Colonic mucosa (tissue), 4 donors: ENCODE data around the gene ANKRD34A. TPM values are rescaled to one million over a fixed set of nuclear protein-coding genes. Genes with fewer than 3 reads are reported as not detected.
A peak's percentile ranks its signal among the peaks of the same experiment; 100 is the strongest.
"Not testable (repeated sequence)": the region's sequence is repeated elsewhere in the genome, so short reads cannot be mapped to it uniquely, and the experiment has no call there.

ENCODE experiments used
- DNase-seq: peaks from one replicate; pipeline ENCODE4 v3.0.0-alpha.2; 2020
- H3K27ac ChIP-seq: fragments of 200-600 bp; one replicate; pipeline ENCODE4 v1.8.0; 2021
- H3K27me3 ChIP-seq: fragments of 200-600 bp; one replicate; pipeline ENCODE4 v1.8.0; 2021
- H3K36me3 ChIP-seq: fragments of 200-600 bp; one replicate; pipeline ENCODE4 v1.8.0; 2021
- H3K4me1 ChIP-seq: fragments of 200-600 bp; one replicate; pipeline ENCODE4 v1.8.0; 2021; ENCODE audit warnings: mild to moderate bottlenecking
- H3K4me3 ChIP-seq: fragments of 200-600 bp; one replicate; pipeline ENCODE4 v1.8.0; 2021
- H3K9ac ChIP-seq, 2 donors: one replicate each; pipeline ENCODE4 v1.7.0; 2013; ENCODE audit warnings: control low read depth in 2 of 2, low read depth in 2 of 2, low read length in 2 of 2
- H3K9me3 ChIP-seq: fragments of 200-600 bp; one replicate; pipeline ENCODE4 v1.8.0; 2021
- intact Hi-C: fragments of 100-400 bp; cut with DNase I; formaldehyde crosslinking; loops from one replicate; pipeline ENCODE4 v1.14.1; 2022
- total RNA-seq, 2 donors: library from RNA; stranded (reverse); fragmentation: NEBNext Ultra II Directional in 1 of 2; extraction: Animal tissue kit (Norgen Biotek cat#: 25700) in 1 of 2; gene quantifications; one replicate each; pipeline ENCODE4 v1.2.1, GENCODE V29; 2021
- TF ChIP-seq, protein P1 (sequence below): fragments of 200-600 bp; IDR thresholded peaks from one replicate; pipeline ENCODE4 v1.8.0; 2022; ENCODE audit warnings: antibody characterized with exemption, mild to moderate bottlenecking
- donor health status: healthy.
- donor health status: DM: no; HTN: no; CAD: no.
- donor health status: DM: no; HTN: no; CAD: no.

The ANKRD34A gene
- total RNA-seq, 2 donors from 2014 or later = 0.21 to 0.44 TPM

DNA sequence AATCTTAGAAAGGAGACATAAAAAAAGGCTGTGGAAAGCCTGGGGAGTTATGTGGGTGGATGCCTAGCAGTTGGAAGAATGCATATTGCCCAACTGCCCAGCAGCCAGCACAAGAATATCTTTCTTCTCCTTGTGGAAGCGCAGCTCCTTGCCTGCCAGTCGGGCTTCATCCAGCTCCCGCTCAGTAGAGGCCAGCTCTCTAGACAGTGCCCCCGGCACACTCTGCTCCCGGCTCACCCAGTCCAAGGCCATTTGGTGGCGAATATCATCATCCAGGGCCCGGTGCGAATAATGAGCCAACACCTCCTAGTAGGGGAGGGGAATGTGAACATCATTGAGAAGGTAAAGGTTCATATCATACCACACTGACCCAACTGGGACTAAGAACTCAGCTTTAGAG is 28.1 kb downstream of the ANKRD34A start:
- intact Hi-C loops = no loop called here
- DNase-seq = no peak
- TF ChIP-seq, protein P1, sequence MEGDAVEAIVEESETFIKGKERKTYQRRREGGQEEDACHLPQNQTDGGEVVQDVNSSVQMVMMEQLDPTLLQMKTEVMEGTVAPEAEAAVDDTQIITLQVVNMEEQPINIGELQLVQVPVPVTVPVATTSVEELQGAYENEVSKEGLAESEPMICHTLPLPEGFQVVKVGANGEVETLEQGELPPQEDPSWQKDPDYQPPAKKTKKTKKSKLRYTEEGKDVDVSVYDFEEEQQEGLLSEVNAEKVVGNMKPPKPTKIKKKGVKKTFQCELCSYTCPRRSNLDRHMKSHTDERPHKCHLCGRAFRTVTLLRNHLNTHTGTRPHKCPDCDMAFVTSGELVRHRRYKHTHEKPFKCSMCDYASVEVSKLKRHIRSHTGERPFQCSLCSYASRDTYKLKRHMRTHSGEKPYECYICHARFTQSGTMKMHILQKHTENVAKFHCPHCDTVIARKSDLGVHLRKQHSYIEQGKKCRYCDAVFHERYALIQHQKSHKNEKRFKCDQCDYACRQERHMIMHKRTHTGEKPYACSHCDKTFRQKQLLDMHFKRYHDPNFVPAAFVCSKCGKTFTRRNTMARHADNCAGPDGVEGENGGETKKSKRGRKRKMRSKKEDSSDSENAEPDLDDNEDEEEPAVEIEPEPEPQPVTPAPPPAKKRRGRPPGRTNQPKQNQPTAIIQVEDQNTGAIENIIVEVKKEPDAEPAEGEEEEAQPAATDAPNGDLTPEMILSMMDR = no peak
- H3K4me3 ChIP-seq = no peak overlapping the region
- H3K9ac ChIP-seq = no peak overlapping the region
- H3K4me1 ChIP-seq = no peaks in the 10 kb centered on the region
- H3K9me3 ChIP-seq = no peaks in the 10 kb centered on the region
- no peaks in the 10 kb centered on the region for H3K36me3 ChIP-seq
- no peak overlapping the region for H3K27ac ChIP-seq
- no peaks in the 10 kb centered on the region for H3K27me3 ChIP-seq

DNA sequence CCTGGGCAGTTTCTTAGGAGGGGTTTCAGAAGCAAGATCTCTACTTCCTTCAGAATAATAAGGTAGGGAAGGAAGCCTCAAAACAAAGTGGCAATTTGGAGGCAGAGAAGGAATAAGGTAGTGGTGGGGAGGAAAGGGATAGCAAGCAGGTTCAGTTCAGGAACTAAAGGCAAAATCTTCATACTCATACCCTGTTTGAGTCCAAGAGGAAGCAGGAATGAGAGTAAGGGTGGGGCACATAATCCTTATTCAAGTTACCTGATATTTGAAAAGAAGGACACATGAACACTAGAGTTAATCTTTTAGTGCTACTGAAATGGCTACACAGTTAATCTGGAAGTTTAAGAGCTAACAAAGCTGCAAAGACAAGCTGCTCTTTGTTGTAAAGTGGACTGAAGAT is 28.7 kb downstream of the ANKRD34A start:
- H3K9ac ChIP-seq = no peak overlapping the region
- no peaks in the 10 kb centered on the region for H3K36me3 ChIP-seq
- H3K27me3 ChIP-seq = no peaks in the 10 kb centered on the region
- H3K4me1 ChIP-seq = no peaks in the 10 kb centered on the region
- intact Hi-C loops = no loop called here
- no peak for DNase-seq
- no peaks in the 10 kb centered on the region for H3K9me3 ChIP-seq
- H3K4me3 ChIP-seq = no peak overlapping the region
- TF ChIP-seq, protein P1 = no peak
- no peak overlapping the region for H3K27ac ChIP-seq

DNA sequence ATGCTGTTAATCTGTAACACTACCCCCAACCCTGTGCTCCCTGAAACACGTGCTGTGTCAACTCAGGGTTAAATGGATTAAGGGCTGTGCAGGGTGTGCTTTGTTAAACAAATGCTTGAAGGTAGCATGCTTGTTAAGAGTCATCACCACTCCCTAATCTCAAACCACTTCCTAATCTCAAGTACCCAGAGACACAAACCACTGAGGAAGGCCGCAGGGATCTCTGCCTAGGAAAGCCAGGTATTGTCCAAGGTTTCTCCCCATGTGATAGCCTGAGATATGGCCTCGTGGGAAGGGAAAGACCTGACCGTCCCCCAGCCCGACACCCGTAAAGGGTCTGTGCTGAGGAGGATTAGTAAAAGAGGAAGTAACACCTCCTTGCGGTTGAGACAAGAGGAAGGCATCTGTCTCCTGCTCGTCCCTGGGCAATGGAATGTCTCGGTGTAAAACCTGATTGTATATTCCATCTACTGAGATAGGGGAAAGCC is 31.8 kb downstream of the ANKRD34A start:
- DNase-seq, H3K27ac ChIP-seq, H3K4me1 ChIP-seq, H3K36me3 ChIP-seq, intact Hi-C loops, H3K9ac ChIP-seq, H3K27me3 ChIP-seq, H3K4me3 ChIP-seq, H3K9me3 ChIP-seq: not testable (repeated sequence)

DNA sequence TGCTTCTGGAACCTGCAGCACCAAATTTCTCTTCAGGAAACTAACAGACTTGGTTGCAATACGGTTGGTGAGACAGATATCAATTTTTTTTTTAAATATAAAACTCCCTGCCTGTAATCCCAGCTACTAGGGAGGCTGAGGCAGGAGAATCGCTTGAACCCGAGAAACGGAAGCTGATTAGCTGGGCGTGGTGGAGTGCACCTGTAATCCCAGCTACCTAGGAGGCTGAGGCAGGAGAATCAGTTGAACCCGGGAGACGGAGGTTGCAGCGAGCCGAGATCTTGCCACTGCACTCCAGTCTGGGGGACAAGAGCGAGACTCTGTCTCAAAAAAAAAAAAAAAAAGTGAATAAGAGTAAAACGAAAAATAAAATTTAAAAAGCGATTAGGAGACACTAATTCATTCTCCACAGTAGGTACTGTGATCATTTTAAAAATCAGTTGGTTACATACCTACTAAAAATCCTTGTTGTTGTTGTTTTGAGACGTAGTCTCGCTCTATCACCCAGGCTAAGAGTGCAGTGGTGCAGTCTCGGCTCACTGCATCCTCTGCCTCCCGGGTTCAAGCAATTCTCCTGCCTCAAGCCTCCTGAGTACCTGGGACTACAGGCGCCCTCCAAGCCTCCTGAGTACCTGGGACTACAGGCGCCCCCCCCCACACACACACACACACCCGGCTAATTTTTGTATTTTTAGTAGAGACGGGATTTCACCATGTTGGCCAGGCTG is 36.3 kb downstream of the ANKRD34A start:
- peak overlapping the region; percentile 75 for H3K4me3 ChIP-seq
- TF ChIP-seq, protein P1 = no peak
- H3K4me1 ChIP-seq = peaks cover 8% of the 10 kb centered on the region
- intact Hi-C loops = no loop called here
- H3K9ac ChIP-seq = peak overlapping the region; percentile 66 to 97
- no peaks in the 10 kb centered on the region for H3K27me3 ChIP-seq
- H3K9me3 ChIP-seq = no peaks in the 10 kb centered on the region
- DNase-seq = peak; percentile 28
- no peaks in the 10 kb centered on the region for H3K36me3 ChIP-seq
- H3K27ac ChIP-seq = peak overlapping the region; percentile 89

DNA sequence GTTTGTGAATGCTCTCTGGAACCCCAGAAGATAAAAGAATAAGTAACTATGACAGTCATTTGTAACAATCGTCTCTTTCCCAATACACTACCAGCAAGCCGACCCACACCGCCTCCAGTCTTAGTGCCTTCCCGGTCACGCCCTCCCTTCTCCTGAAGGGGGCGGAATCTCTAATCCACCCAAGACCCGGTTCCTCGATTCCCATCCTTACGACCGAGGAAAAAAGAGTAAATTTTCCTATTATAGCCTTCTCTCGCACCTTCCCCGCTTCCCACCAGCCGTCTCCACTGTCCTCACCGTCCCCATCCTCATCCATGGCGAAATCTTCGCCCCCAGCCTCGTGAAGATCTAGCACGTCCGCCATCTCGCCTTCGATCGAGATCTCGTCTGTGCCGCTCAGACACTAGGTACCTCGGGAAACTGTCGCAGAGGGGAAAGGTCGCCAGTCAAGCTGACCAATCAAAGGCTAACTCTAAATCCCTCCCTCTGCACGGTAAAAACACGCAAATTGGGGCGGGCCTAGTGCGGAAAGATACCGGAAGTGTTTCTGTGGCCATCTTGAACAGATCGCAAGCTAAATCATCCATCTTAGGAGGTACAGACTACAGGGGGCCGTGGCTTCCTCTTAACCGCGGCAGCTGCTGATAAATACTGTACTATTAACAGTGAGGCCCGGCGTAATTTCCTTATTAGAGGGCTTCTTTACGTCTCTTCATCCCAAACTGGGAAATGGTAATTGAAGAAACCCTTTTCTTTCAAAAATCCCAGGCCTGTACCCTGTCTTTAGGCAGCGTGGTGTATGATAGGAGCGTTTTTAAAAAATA is 37.1 kb downstream of the ANKRD34A start, which contains the start of gene RBM8A:
Gene RBM8A, minus strand, starts transcription at position 422 of the 824 bp plus-strand sequence. Its CDS starts 58 bp downstream, at position 364.
- Histone ChIP-seq H3K4me3 (peak within 1 kb of the TSS; percentile 75), H3K4me1 (peaks cover 8% of the 10 kb centered on the region), H3K36me3 (no peaks in the 10 kb centered on the region), H3K27ac (peak within 1 kb of the TSS; percentile 89), H3K27me3 (no peaks in the 10 kb centered on the region), H3K9ac (peak within 1 kb of the TSS; percentile 77 to 97), H3K9me3 (no peaks in the 10 kb centered on the region)
- intact Hi-C loops = no loop called here
- TF ChIP-seq, protein P1 = peak; percentile 65
- peak; percentile 96 for DNase-seq
